Neuronal stem cell (in vitro differentiated cells): Measurements from ENCODE around the gene SSH3.

Experiments used
- DNase-seq: peaks from one replicate; pipeline ENCODE4 v3.0.0-alpha.2; 2013; ENCODE audit warnings: low spot score
- H2AFZ ChIP-seq: one replicate; pipeline ENCODE4 v1.6.1; 2013; ENCODE audit warnings: mild to moderate bottlenecking, low read length, inconsistent platforms
- H2AK5ac ChIP-seq: 2 replicates; pipeline ENCODE4 v1.6.1; 2013; ENCODE audit warnings: low read depth, mild to moderate bottlenecking, inconsistent platforms, low read length, moderate library complexity, mixed read lengths
- H2BK120ac ChIP-seq: 2 replicates; pipeline ENCODE4 v1.6.1; 2013; ENCODE audit warnings: low read depth, mild to moderate bottlenecking, inconsistent platforms, low read length, moderate library complexity, mixed read lengths
- H2BK12ac ChIP-seq: one replicate; pipeline ENCODE4 v1.6.1; 2013; ENCODE audit warnings: low read length, inconsistent platforms
- H2BK15ac ChIP-seq: 2 replicates; pipeline ENCODE4 v1.6.1; 2013; ENCODE audit warnings: mild to moderate bottlenecking, low read length, inconsistent platforms, mixed read lengths
- H2BK5ac ChIP-seq: one replicate; pipeline ENCODE4 v1.6.1; 2013; ENCODE audit warnings: inconsistent platforms, mild to moderate bottlenecking, low read length, moderate library complexity
- H3K14ac ChIP-seq: one replicate; pipeline ENCODE4 v1.6.1; 2013; ENCODE audit warnings: low read length, inconsistent platforms
- H3K18ac ChIP-seq: 2 replicates; pipeline ENCODE4 v1.6.1; 2013; ENCODE audit warnings: low read length, inconsistent platforms
- H3K23ac ChIP-seq: 2 replicates; pipeline ENCODE4 v1.6.1; 2013; ENCODE audit warnings: low read depth, mild to moderate bottlenecking, mixed read lengths, low read length, inconsistent platforms; ENCODE audit not compliant: poor library complexity
- H3K27ac ChIP-seq: replicated peaks from 3 replicates; pipeline ENCODE4 v1.5.1; 2013; ENCODE audit warnings: low read length, inconsistent platforms
- H3K27me3 ChIP-seq, 3 experiments: 2 replicates each; pipeline ENCODE4 v1.6.1; 2013; ENCODE audit warnings: low read length in 3 of 3, mild to moderate bottlenecking in 2 of 3, inconsistent platforms in 1 of 3, low read depth in 1 of 3, mixed read lengths in 1 of 3, moderate library complexity in 1 of 3; ENCODE audit not compliant: control insufficient read depth in 3 of 3, insufficient read depth in 3 of 3
- H3K36me3 ChIP-seq, 2 donors: replicated peaks in 1 of 2; 2 replicates each; pipeline ENCODE4 v1.6.1; 2013; ENCODE audit warnings: low read length in 2 of 2; ENCODE audit not compliant: control insufficient read depth in 2 of 2, insufficient read depth in 2 of 2
- H3K4ac ChIP-seq: 2 replicates; pipeline ENCODE4 v1.6.1; 2013; ENCODE audit warnings: inconsistent platforms, mild to moderate bottlenecking, low read length, moderate library complexity
- H3K4me1 ChIP-seq, 2 donors: 1 replicate in 1 of 2; 2 replicates in 1 of 2; pipeline ENCODE4 v1.6.1; 2013; ENCODE audit warnings: low read length in 2 of 2, low read depth in 1 of 2; ENCODE audit not compliant: control insufficient read depth in 2 of 2, insufficient read depth in 1 of 2
- H3K4me2 ChIP-seq: one replicate; pipeline ENCODE4 v1.6.1; 2013; ENCODE audit warnings: mild to moderate bottlenecking, low read length, inconsistent platforms; ENCODE audit not compliant: insufficient read depth, poor library complexity, severe bottlenecking
- H3K4me3 ChIP-seq, 2 donors: 2 replicates each; pipeline ENCODE4 v1.5.1; 2013; ENCODE audit warnings: low read length in 2 of 2, mild to moderate bottlenecking in 2 of 2, inconsistent platforms in 1 of 2, moderate library complexity in 1 of 2
- H3K79me1 ChIP-seq: one replicate; pipeline ENCODE4 v1.6.1; 2013; ENCODE audit warnings: low read depth, mild to moderate bottlenecking, inconsistent platforms, low read length, moderate library complexity
- H3K9ac ChIP-seq: one replicate; pipeline ENCODE4 v1.6.1; 2013; ENCODE audit warnings: mild to moderate bottlenecking, low read depth, low read length, inconsistent platforms; ENCODE audit not compliant: poor library complexity
- H3K9me3 ChIP-seq, 2 donors: replicated peaks in 1 of 2; 2 replicates each; pipeline versions ENCODE3 to v1.6.1; 2013; ENCODE audit warnings: low read length in 2 of 2, mild to moderate bottlenecking in 2 of 2, inconsistent platforms in 1 of 2, low read depth in 1 of 2, mixed read lengths in 1 of 2, moderate library complexity in 1 of 2; ENCODE audit not compliant: control insufficient read depth in 2 of 2, insufficient read depth in 1 of 2
- H4K8ac ChIP-seq: one replicate; pipeline ENCODE4 v1.6.1; 2013; ENCODE audit warnings: low read depth, mild to moderate bottlenecking, inconsistent platforms, low read length, moderate library complexity
- H4K91ac ChIP-seq: one replicate; pipeline ENCODE4 v1.6.1; 2013; ENCODE audit warnings: low read length, low read depth, mild to moderate bottlenecking, inconsistent platforms; ENCODE audit not compliant: poor library complexity
- WGBS, 2 donors: extraction: QIAGEN DNeasy Blood & Tissue Kit; methylation state at CpG; one replicate each; pipeline ENCODE4 v1.1.7; 2013; ENCODE audit warnings: missing lambda C conversion rate in 2 of 2, mixed read lengths in 1 of 2; ENCODE audit not compliant: insufficient read length in 2 of 2, insufficient replicate concordance in 1 of 2; ENCODE audit errors: extremely low coverage in 2 of 2; 5-methylcytosine and 5-hydroxymethylcytosine counted together

SSH3 gene

GRCh38 chr11:67351275-67352005 lies 48.1 kb downstream of the SSH3 start:
- Histone ChIP-seq H4K8ac (no peak overlapping the region), H3K4me2 (no peak overlapping the region), H3K4me3 (no peak overlapping the region), H3K18ac (no peak overlapping the region), H2AFZ (peak overlapping the region; percentile 27), H3K23ac (no peak overlapping the region), H3K27me3 (no peaks in the 10 kb centered on the region), H2BK12ac (no peak overlapping the region), H2AK5ac (no peak overlapping the region), H4K91ac (no peak overlapping the region), H3K4me1 (peaks cover 18 to 20% of the 10 kb centered on the region in 2 donors), H3K14ac (no peak overlapping the region), H2BK5ac (no peak overlapping the region), H3K36me3 (no peaks in the 10 kb centered on the region), H3K27ac (no peak overlapping the region), H2BK120ac (no peak overlapping the region), H3K9ac (no peak overlapping the region), H3K4ac (no peak overlapping the region), H2BK15ac (no peak overlapping the region), H3K9me3 (no peaks in the 10 kb centered on the region), H3K79me1 (peaks cover 1% of the 10 kb centered on the region)
- whole genome bisulfite sequencing, 2 donors = no CpG with 5 or more reads among the region's 11 CpGs
- no peak for DNase-seq

DNA sequence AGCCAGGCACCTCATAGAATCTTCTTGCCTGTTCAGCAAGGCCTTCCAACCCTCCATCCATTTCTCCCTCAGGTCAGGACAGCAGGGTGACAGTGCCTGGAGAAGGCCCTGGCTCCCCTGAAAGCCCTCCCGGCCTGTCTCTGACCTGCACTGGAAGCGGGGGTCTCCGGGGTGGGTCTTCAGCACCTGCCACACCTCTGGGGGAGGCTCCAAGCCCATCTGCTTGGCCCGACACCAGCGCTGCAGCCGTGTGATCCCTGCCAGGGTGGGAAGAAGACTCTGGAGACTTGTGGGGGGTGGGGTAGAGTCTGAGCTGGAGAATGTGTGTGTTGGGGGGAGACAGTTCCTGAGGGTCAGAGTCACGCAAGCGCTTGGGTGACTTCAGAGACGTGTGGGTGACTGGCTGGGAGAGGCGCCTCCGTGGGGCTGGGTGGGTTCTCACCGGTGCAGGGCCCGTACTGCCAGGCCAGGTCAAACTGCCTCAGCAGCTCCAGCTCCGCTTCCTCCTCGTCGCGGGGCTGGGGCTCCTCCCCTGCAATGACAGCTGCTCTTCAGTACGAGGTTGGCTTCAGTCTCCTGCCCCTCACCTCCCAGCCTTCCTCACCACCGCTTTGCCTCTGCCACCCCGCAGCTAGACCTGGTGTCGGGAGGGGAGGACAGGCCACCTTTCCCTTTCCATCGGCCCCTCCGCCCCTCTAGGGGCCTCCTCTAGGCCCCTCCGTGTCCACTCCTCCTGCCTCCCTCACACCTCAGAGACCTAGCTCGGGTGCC lies 49.4 kb downstream of the SSH3 start:
- H3K18ac ChIP-seq = peak overlapping the region; percentile 94
- no CpG with 5 or more reads among the region's 25 CpGs for WGBS, 2 donors
- H2BK5ac ChIP-seq = no peak overlapping the region
- H3K23ac ChIP-seq = peak overlapping the region; percentile 75
- H3K79me1 ChIP-seq = peaks cover 1% of the 10 kb centered on the region
- H2AK5ac ChIP-seq = no peak overlapping the region
- H3K27me3 ChIP-seq = no peaks in the 10 kb centered on the region
- H3K14ac ChIP-seq = no peak overlapping the region
- H3K4me3 ChIP-seq = peak overlapping the region; percentile 68 to 87
- H3K9ac ChIP-seq = peak overlapping the region; percentile 95
- H3K9me3 ChIP-seq = no peaks in the 10 kb centered on the region
- H4K91ac ChIP-seq = no peak overlapping the region
- peaks cover 22 to 26% of the 10 kb centered on the region in 2 donors for H3K4me1 ChIP-seq
- no peak overlapping the region for H2BK120ac ChIP-seq
- H3K27ac ChIP-seq = peak overlapping the region; percentile 80
- H3K4me2 ChIP-seq = peak overlapping the region; percentile 85
- H3K4ac ChIP-seq = no peak overlapping the region
- H2AFZ ChIP-seq = peak overlapping the region; percentile 97
- H3K36me3 ChIP-seq = no peaks in the 10 kb centered on the region
- peak overlapping the region; percentile 95 for H2BK12ac ChIP-seq
- no peak for DNase-seq
- no peak overlapping the region for H4K8ac ChIP-seq
- H2BK15ac ChIP-seq = peak overlapping the region; percentile 57

DNA sequence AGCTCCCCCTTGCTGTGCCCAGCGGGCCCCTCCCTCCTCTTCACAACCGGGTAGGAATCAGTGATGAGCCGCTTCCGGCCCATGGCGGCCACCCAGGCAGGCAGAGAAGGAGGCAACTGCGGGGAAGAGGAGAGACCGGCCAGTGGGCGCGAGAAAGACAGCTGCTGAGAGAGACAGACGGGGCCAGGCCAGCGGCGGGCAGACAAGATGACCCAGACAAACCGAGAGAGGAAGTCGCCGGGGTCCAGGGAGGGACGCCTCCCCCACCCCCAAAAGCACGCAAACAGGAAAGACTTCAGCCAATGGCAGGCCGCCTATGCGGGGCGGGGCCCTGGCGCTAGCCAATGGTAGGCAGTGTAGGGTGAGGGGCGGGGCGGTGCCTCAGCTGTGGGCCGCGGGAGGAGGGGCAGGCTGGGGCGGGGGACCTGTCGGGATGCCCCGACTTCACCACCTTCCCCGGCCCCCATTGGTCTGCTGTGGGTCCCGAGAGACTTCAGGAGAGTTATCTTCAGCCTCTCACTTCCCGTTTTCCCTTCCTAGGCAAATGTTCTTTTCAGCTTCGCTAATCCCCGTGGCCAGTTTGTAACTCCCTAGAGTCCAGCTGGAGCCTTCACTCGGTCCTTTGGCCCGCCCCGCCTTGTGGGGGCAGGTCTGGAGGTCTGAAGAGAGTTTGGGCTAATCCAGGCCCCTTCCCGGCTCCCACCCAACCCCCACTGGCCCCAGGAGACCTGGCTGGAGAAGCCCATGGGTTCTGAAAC lies 50.2 kb downstream of the SSH3 start, which contains the start of gene POLD4:
Gene POLD4 (minus strand): TSS at position 230 of the 758 bp plus-strand sequence. CDS start 147 bp downstream, at position 83.
- H2AK5ac ChIP-seq = no peak within 1 kb of the TSS
- H2BK15ac ChIP-seq = peak within 1 kb of the TSS; percentile 57
- peak; percentile 92 for DNase-seq
- peak within 1 kb of the TSS; percentile 82 for H2BK5ac ChIP-seq
- peak within 1 kb of the TSS; percentile 68 to 87 for H3K4me3 ChIP-seq
- H3K36me3 ChIP-seq = no peaks in the 10 kb centered on the region
- peak within 1 kb of the TSS; percentile 94 for H3K18ac ChIP-seq
- no peak within 1 kb of the TSS for H2BK120ac ChIP-seq
- peak within 1 kb of the TSS; percentile 95 for H3K9ac ChIP-seq
- H3K79me1 ChIP-seq = peaks cover 1% of the 10 kb centered on the region
- no peak within 1 kb of the TSS for H3K4ac ChIP-seq
- peak within 1 kb of the TSS; percentile 75 for H3K23ac ChIP-seq
- no peak within 1 kb of the TSS for H4K8ac ChIP-seq
- H3K27ac ChIP-seq = peak within 1 kb of the TSS; percentile 80
- H3K9me3 ChIP-seq = no peaks in the 10 kb centered on the region
- H3K4me1 ChIP-seq = peaks cover 22 to 26% of the 10 kb centered on the region in 2 donors
- no peak within 1 kb of the TSS for H3K14ac ChIP-seq
- WGBS, 2 donors = no CpG with 5 or more reads among the region's 37 CpGs
- H2AFZ ChIP-seq = peak within 1 kb of the TSS; percentile 97
- H4K91ac ChIP-seq = peak within 1 kb of the TSS; percentile 22
- peak within 1 kb of the TSS; percentile 95 for H2BK12ac ChIP-seq
- H3K4me2 ChIP-seq = peak within 1 kb of the TSS; percentile 85
- no peaks in the 10 kb centered on the region for H3K27me3 ChIP-seq
